ENCODE data around the gene C19orf38. TPM values are rescaled to one million over a fixed set of nuclear protein-coding genes. Genes with fewer than 3 reads are reported as not detected.

The C19orf38 gene, protein sequence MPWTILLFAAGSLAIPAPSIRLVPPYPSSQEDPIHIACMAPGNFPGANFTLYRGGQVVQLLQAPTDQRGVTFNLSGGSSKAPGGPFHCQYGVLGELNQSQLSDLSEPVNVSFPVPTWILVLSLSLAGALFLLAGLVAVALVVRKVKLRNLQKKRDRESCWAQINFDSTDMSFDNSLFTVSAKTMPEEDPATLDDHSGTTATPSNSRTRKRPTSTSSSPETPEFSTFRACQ
- under 0.01 and 0.76 TPM in 2 replicates for total RNA-seq

GRCh38 chr19:10848230-10848856 is at the start of gene C19orf38:
Gene C19orf38, plus strand, starts transcription at chr19:10848415. Its CDS starts 94 bp downstream, at chr19:10848509.

DNA sequence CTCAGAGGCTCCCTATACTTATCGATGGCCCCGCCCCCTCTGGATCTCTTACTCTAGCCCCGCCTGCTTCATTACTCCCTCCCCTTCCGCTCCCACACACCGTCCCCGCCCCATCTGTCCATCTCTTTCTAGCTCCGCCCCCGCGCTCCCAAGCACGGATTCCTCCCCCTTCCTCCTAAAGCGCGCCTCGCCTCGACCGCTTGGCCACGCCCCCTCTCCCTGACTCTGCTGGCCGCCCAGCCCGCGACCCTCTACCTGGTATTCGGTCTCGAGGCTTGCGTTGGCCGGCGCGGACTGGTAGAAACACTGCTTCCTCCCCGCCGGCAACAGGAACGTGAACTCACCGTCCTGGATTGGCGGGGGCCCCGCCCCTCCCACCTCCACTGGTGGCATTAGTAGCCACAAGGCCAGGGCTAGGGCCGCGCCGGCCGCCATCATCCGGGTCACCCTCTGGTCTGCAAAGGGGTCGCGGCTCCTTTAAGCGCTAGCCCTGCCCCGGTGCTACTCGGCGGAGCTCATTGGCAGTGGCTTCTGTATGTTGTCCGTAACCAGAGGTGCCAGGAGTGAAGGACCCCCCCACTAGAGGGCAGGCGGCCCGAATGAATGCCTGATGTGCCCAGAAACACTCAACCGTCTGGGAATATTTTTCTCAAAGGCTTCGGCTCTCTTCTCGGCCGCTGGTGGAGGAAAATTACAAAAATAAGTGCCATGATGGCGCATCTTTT is 12.3 kb upstream of the C19orf38 start, which contains the start of gene TMED1:
TSS of gene TMED1 (minus strand) at position 459 of the 725 bp plus-strand sequence. CDS start at position 438, 21 bp downstream.

DNA sequence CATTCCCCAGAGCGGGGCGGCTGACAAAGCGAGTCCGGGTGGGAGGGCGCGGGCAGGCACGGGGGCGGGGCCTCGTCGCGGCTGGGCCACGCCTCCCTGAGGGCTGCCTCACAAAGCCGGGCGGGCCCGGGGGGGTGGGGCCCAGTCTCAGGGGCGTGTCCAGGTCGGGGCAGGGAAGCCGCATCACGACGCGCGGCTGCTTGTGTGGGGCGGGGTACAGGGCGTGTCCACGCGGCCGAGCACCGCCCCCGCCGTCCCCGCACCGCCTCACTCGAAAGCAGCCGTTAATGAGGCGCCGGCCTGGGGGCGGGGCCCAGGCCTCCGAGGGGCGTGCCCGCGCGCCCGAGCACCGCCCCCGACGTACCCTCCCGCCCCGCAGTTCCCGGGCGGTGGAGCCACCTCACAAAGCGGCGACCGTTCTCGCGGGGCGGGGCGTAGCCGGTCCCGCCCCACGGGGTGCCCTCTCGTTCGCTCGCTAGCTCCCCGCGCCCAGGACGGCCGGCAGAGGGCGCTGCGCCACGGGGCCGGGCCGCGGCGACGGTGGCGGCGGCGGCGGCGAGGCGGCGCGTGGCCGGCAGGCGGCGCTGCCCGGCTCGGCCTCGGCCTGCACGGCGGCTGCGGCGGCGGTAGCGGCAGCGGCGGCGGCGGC is 22.9 kb downstream of the C19orf38 start, which contains the start of gene CARM1:
TSS of gene CARM1 (plus strand) at position 599 of the 649 bp plus-strand sequence. CDS start 150 bp downstream, outside the sequence.

Other genes with a start within 250 kb of the C19orf38 start
- gene SLC44A2, start 222.9 kb upstream of the C19orf38 start, total RNA-seq: 27.6 and 61.2 TPM in 2 replicates
- 110 and 123 TPM in 2 replicates for gene ILF3, start 194.1 kb upstream of the C19orf38 start, total RNA-seq
- 34.1 and 48.0 TPM in 2 replicates for gene QTRT1, start 147.0 kb upstream of the C19orf38 start, total RNA-seq
- gene DNM2, start 130.3 kb upstream of the C19orf38 start, total RNA-seq: 79.6 and 96.2 TPM in 2 replicates
- 65.2 and 66.6 TPM in 2 replicates for gene TMED1, start 12.2 kb upstream of the C19orf38 start, total RNA-seq
- gene CARM1, start 23.1 kb downstream of the C19orf38 start, total RNA-seq: 20.5 and 22.7 TPM in 2 replicates
- 87.7 and 91.5 TPM in 2 replicates for gene YIPF2, start 80.2 kb downstream of the C19orf38 start, total RNA-seq
- 36.2 and 38.7 TPM in 2 replicates for gene TIMM29, start 80.4 kb downstream of the C19orf38 start, total RNA-seq
- 49.2 and 60.1 TPM in 2 replicates for gene SMARCA4, start 112.6 kb downstream of the C19orf38 start, total RNA-seq
- gene LDLR, start 241.0 kb downstream of the C19orf38 start, total RNA-seq: 84.1 and 97.1 TPM in 2 replicates